ENCODE results near the gene AFF3.

DNA sequence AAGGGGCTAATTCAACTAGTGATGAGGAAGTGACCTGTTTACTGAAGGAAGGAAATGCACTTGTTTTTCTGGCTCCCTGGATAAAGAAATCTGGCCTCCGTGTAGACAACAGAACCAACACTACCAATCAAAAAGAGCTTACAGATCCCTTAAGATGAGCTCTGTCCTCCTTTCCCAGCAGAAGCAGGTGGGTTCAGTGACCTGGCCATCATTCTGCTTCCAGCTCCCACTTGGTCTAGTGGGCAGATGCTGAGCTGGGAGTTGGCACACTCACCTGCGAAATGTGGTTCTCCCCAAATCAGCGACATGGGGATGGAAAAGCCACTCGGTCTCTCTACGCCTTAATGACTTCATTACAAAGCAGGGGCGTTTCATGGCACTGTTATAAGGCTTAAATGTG lies 132.6 kb downstream of the AFF3 start:
- TF ChIP-seq CTCF (conservative IDR thresholded peaks at IDR 0.05; ENCODE audit: low read depth, low read length) (no peak), POLR2A (IDR thresholded peaks at IDR 0.05; ENCODE audit: low read depth, low read length) (no peak), RFX5 (IDR thresholded peaks at IDR 0.05; ENCODE audit: low read depth, low read length) (no peak), CEBPB (IDR thresholded peaks at IDR 0.05; ENCODE audit: low read depth, low read length) (no peak), RAD21 (IDR thresholded peaks at IDR 0.05; ENCODE audit: low read length) (no peak)

All from IMR-90 (cell line).